ENCODE measurements around the gene RMND5B. TPM values are rescaled to one million over a fixed set of nuclear protein-coding genes. Genes with fewer than 3 reads are reported as not detected.

Gene RMND5B
- total and polyA plus RNA-seq, 3 donors from 2014 or later: 73.0 to 181 (median 102) TPM

DNA sequence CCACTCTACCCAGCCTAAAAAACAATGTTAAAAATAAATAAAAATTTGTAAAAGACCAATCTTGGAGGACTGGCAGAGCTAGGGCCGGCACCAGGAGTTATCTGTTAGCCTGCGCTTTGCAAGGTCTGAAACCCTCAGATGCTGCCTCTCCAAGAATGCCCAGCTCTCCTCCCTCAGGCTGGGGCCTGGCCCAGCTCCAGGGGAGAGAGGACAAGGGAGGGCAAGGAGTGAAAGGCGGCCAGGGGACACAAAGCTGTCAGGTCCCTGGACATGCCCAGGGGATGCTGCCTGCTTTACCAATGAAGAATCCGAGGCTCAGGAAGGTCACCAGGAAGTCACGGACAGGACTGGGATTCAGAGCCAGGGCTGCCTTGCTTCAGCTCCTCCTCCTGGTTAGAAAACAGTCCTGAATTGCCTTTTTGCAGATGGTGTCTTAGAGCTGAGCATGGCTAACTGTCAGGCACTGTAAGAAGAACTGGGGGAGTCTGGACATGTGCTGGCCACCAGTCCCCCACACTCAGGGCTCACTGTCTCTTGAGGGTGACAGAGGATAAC lies 23.0 kb upstream of the RMND5B start:
- DNase-seq: no peak
- Histone ChIP-seq H3K27me3 (no peaks in the 10 kb centered on the region), H3K4me3 (no peak overlapping the region), H3K4me1 (no peaks in the 10 kb centered on the region), H3K36me3 (ENCODE audit: low read depth, missing control alignments) (no peaks in the 10 kb centered on the region), H3K27ac (no peak overlapping the region), H3K9me3 (no peaks in the 10 kb centered on the region)
- intact Hi-C loops (cut with DNase I; ENCODE audit: low total_unique reads): no loop called here
- 46 to 72% methylated on average over 3 to 5 of the region's 5 CpGs for WGBS, 2 donors
- TF ChIP-seq POLR2A (IDR thresholded peaks at IDR 0.05): no peak
- TF ChIP-seq, protein P1, sequence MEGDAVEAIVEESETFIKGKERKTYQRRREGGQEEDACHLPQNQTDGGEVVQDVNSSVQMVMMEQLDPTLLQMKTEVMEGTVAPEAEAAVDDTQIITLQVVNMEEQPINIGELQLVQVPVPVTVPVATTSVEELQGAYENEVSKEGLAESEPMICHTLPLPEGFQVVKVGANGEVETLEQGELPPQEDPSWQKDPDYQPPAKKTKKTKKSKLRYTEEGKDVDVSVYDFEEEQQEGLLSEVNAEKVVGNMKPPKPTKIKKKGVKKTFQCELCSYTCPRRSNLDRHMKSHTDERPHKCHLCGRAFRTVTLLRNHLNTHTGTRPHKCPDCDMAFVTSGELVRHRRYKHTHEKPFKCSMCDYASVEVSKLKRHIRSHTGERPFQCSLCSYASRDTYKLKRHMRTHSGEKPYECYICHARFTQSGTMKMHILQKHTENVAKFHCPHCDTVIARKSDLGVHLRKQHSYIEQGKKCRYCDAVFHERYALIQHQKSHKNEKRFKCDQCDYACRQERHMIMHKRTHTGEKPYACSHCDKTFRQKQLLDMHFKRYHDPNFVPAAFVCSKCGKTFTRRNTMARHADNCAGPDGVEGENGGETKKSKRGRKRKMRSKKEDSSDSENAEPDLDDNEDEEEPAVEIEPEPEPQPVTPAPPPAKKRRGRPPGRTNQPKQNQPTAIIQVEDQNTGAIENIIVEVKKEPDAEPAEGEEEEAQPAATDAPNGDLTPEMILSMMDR (IDR thresholded peaks at IDR 0.05): no peak

DNA sequence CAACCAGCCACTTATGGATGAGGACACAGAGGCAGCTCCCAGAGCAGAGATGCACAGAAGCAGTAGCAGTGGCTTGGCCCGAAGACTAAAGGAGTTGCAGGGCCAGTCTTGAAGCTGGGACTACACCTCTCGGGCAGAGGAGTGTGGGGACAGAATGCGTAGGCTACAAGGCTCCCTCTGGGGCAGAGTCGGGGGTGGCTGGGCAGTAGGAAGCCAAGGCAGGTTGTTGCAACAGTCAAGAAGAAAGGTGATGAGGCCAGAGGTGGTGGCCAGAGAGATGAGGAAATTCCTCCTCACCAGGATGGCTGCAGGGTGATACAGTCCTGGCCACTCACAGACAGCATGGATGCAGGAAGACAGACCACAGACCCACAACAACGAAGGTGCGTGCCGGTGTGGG lies 22.4 kb upstream of the RMND5B start:
- no peaks in the 10 kb centered on the region for H3K27me3 ChIP-seq
- H3K4me3 ChIP-seq: no peak overlapping the region
- no peaks in the 10 kb centered on the region for H3K9me3 ChIP-seq
- H3K27ac ChIP-seq: no peak overlapping the region
- TF ChIP-seq, protein P1 (IDR thresholded peaks at IDR 0.05): no peak
- TF ChIP-seq POLR2A (IDR thresholded peaks at IDR 0.05): no peak
- H3K4me1 ChIP-seq: no peaks in the 10 kb centered on the region
- intact Hi-C loops (cut with DNase I; ENCODE audit: low total_unique reads): no loop called here
- H3K36me3 ChIP-seq (ENCODE audit: low read depth, missing control alignments): no peaks in the 10 kb centered on the region
- 84 to 93% methylated on average over 7 of the region's 7 CpGs for WGBS, 2 donors
- no peak for DNase-seq

DNA sequence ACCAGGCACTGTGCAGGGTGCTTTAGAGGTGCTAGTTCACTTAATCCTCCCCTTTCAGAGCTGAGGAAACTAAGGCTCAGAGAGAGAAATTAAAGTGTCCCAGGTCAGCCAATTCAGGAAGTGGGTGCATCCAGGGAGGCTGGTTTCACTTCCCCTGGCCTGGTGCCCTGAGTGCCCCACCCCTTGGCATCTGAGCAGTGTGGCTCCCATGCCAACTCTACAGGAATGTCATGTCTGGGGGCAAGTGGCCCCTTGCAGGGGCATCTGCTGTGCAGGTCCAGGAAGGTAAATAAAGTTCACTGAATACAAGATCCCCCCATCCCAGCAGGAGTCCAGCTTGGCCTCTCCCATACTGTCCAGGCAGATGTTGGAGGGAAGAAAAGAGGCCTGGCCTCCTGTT lies 21.8 kb upstream of the RMND5B start:
- Histone ChIP-seq H3K4me1 (peaks cover 3% of the 10 kb centered on the region), H3K27ac (no peak overlapping the region), H3K9me3 (no peaks in the 10 kb centered on the region), H3K27me3 (no peaks in the 10 kb centered on the region), H3K36me3 (ENCODE audit: low read depth, missing control alignments) (no peaks in the 10 kb centered on the region), H3K4me3 (no peak overlapping the region)
- intact Hi-C loops (cut with DNase I; ENCODE audit: low total_unique reads): no loop called here
- no peak for DNase-seq
- TF ChIP-seq POLR2A (IDR thresholded peaks at IDR 0.05): no peak
- TF ChIP-seq, protein P1 (IDR thresholded peaks at IDR 0.05): no peak

DNA sequence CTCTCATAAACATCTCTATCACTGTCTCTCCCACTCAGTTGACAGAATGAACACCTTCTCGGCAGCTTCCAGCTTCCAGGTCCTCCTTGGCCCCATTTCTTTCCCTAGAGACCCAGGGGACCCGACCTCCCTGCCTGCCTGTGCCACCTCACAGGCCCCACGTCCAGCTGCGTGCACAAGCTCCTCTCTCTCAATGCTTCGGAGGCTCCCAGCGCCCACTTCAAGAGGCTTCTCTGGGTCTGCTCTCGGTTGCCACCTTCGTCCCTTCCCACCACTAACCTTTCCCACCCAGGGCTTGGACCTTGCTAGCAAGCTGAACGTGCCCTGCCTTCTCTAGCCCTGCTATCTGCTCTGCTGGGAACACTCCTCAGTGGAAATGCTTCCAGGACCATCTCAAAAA lies 20.3 kb upstream of the RMND5B start:
- intact Hi-C loops (cut with DNase I; ENCODE audit: low total_unique reads): no loop called here
- no peaks in the 10 kb centered on the region for H3K27me3 ChIP-seq
- 92 to 93% methylated on average over 9 of the region's 9 CpGs for WGBS, 2 donors

DNA sequence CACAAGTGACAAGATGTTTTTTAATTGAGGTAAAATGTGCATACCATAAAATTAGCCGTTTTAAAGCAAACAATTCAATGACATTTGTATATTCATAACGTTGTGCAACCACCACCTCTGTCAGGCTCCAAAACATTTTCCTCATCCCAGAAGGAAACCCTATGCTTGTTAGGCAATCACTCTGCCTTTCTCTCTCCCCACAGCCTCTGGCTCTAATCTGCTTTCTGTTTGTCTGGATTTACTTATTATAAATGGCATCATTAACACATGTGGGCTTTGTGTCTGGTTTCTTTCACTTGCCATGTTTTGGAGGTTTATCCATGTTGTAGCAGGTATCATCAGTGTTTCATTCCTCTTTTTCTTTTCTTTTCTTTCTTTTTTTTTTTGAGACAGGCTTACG lies 18.9 kb upstream of the RMND5B start:
- intact Hi-C loops (cut with DNase I; ENCODE audit: low total_unique reads): no loop called here
- no peak overlapping the region for H3K4me3 ChIP-seq
- no peak for TF ChIP-seq POLR2A (IDR thresholded peaks at IDR 0.05)
- TF ChIP-seq, protein P1 (IDR thresholded peaks at IDR 0.05): no peak
- 52 to 53% methylated on average over 3 of the region's 3 CpGs for WGBS, 2 donors
- H3K27me3 ChIP-seq: no peaks in the 10 kb centered on the region
- no peak for DNase-seq
- no peaks in the 10 kb centered on the region for H3K36me3 ChIP-seq (ENCODE audit: low read depth, missing control alignments)
- H3K27ac ChIP-seq: no peak overlapping the region
- no peaks in the 10 kb centered on the region for H3K9me3 ChIP-seq
- peaks cover 9% of the 10 kb centered on the region for H3K4me1 ChIP-seq

More for the DNA sequence above, 20.3 kb upstream of the RMND5B start:
- no peaks in the 10 kb centered on the region for H3K36me3 ChIP-seq (ENCODE audit: low read depth, missing control alignments)
- H3K9me3 ChIP-seq: no peaks in the 10 kb centered on the region
- no peak overlapping the region for H3K4me3 ChIP-seq
- TF ChIP-seq, protein P1 (IDR thresholded peaks at IDR 0.05): no peak
- TF ChIP-seq POLR2A (IDR thresholded peaks at IDR 0.05): no peak
- no peak overlapping the region for H3K27ac ChIP-seq
- no peak for DNase-seq
- peaks cover 9% of the 10 kb centered on the region for H3K4me1 ChIP-seq
